Neuronal stem cell (in vitro differentiated cells): ENCODE data around the gene PLCH2.
A peak's percentile ranks its signal among the peaks of the same experiment; 100 is the strongest.

Experiments
- DNase-seq: peaks from one replicate; pipeline ENCODE4 v3.0.0-alpha.2; 2013; ENCODE audit warnings: low spot score
- H2AFZ ChIP-seq: one replicate; pipeline ENCODE4 v1.6.1; 2013; ENCODE audit warnings: mild to moderate bottlenecking, low read length, inconsistent platforms
- H2AK5ac ChIP-seq: 2 replicates; pipeline ENCODE4 v1.6.1; 2013; ENCODE audit warnings: low read depth, mild to moderate bottlenecking, inconsistent platforms, low read length, moderate library complexity, mixed read lengths
- H2BK120ac ChIP-seq: 2 replicates; pipeline ENCODE4 v1.6.1; 2013; ENCODE audit warnings: low read depth, mild to moderate bottlenecking, inconsistent platforms, low read length, moderate library complexity, mixed read lengths
- H2BK12ac ChIP-seq: one replicate; pipeline ENCODE4 v1.6.1; 2013; ENCODE audit warnings: low read length, inconsistent platforms
- H2BK15ac ChIP-seq: 2 replicates; pipeline ENCODE4 v1.6.1; 2013; ENCODE audit warnings: mild to moderate bottlenecking, low read length, inconsistent platforms, mixed read lengths
- H2BK5ac ChIP-seq: one replicate; pipeline ENCODE4 v1.6.1; 2013; ENCODE audit warnings: inconsistent platforms, mild to moderate bottlenecking, low read length, moderate library complexity
- H3K14ac ChIP-seq: one replicate; pipeline ENCODE4 v1.6.1; 2013; ENCODE audit warnings: low read length, inconsistent platforms
- H3K18ac ChIP-seq: 2 replicates; pipeline ENCODE4 v1.6.1; 2013; ENCODE audit warnings: low read length, inconsistent platforms
- H3K23ac ChIP-seq: 2 replicates; pipeline ENCODE4 v1.6.1; 2013; ENCODE audit warnings: low read depth, mild to moderate bottlenecking, mixed read lengths, low read length, inconsistent platforms; ENCODE audit not compliant: poor library complexity
- H3K27ac ChIP-seq: replicated peaks from 3 replicates; pipeline ENCODE4 v1.5.1; 2013; ENCODE audit warnings: low read length, inconsistent platforms
- H3K27me3 ChIP-seq, 3 experiments: 2 replicates each; pipeline ENCODE4 v1.6.1; 2013; ENCODE audit warnings: low read length in 3 of 3, mild to moderate bottlenecking in 2 of 3, inconsistent platforms in 1 of 3, low read depth in 1 of 3, mixed read lengths in 1 of 3, moderate library complexity in 1 of 3; ENCODE audit not compliant: control insufficient read depth in 3 of 3, insufficient read depth in 3 of 3
- H3K36me3 ChIP-seq, 2 donors: replicated peaks in 1 of 2; 2 replicates each; pipeline ENCODE4 v1.6.1; 2013; ENCODE audit warnings: low read length in 2 of 2; ENCODE audit not compliant: control insufficient read depth in 2 of 2, insufficient read depth in 2 of 2
- H3K4ac ChIP-seq: 2 replicates; pipeline ENCODE4 v1.6.1; 2013; ENCODE audit warnings: inconsistent platforms, mild to moderate bottlenecking, low read length, moderate library complexity
- H3K4me1 ChIP-seq, 2 donors: 1 replicate in 1 of 2; 2 replicates in 1 of 2; pipeline ENCODE4 v1.6.1; 2013; ENCODE audit warnings: low read length in 2 of 2, low read depth in 1 of 2; ENCODE audit not compliant: control insufficient read depth in 2 of 2, insufficient read depth in 1 of 2
- H3K4me2 ChIP-seq: one replicate; pipeline ENCODE4 v1.6.1; 2013; ENCODE audit warnings: mild to moderate bottlenecking, low read length, inconsistent platforms; ENCODE audit not compliant: insufficient read depth, poor library complexity, severe bottlenecking
- H3K4me3 ChIP-seq, 2 donors: 2 replicates each; pipeline ENCODE4 v1.5.1; 2013; ENCODE audit warnings: low read length in 2 of 2, mild to moderate bottlenecking in 2 of 2, inconsistent platforms in 1 of 2, moderate library complexity in 1 of 2
- H3K79me1 ChIP-seq: one replicate; pipeline ENCODE4 v1.6.1; 2013; ENCODE audit warnings: low read depth, mild to moderate bottlenecking, inconsistent platforms, low read length, moderate library complexity
- H3K9ac ChIP-seq: one replicate; pipeline ENCODE4 v1.6.1; 2013; ENCODE audit warnings: mild to moderate bottlenecking, low read depth, low read length, inconsistent platforms; ENCODE audit not compliant: poor library complexity
- H3K9me3 ChIP-seq, 2 donors: replicated peaks in 1 of 2; 2 replicates each; pipeline versions ENCODE3 to v1.6.1; 2013; ENCODE audit warnings: low read length in 2 of 2, mild to moderate bottlenecking in 2 of 2, inconsistent platforms in 1 of 2, low read depth in 1 of 2, mixed read lengths in 1 of 2, moderate library complexity in 1 of 2; ENCODE audit not compliant: control insufficient read depth in 2 of 2, insufficient read depth in 1 of 2
- H4K8ac ChIP-seq: one replicate; pipeline ENCODE4 v1.6.1; 2013; ENCODE audit warnings: low read depth, mild to moderate bottlenecking, inconsistent platforms, low read length, moderate library complexity
- H4K91ac ChIP-seq: one replicate; pipeline ENCODE4 v1.6.1; 2013; ENCODE audit warnings: low read length, low read depth, mild to moderate bottlenecking, inconsistent platforms; ENCODE audit not compliant: poor library complexity
- WGBS, 2 donors: extraction: QIAGEN DNeasy Blood & Tissue Kit; methylation state at CpG; one replicate each; pipeline ENCODE4 v1.1.7; 2013; ENCODE audit warnings: missing lambda C conversion rate in 2 of 2, mixed read lengths in 1 of 2; ENCODE audit not compliant: insufficient read length in 2 of 2, insufficient replicate concordance in 1 of 2; ENCODE audit errors: extremely low coverage in 2 of 2; 5-methylcytosine and 5-hydroxymethylcytosine counted together

Gene PLCH2

GRCh38 chr1:2431518-2431917 lies 44.6 kb upstream of the PLCH2 start:
- no peak overlapping the region for H2AFZ ChIP-seq
- H3K27me3 ChIP-seq = peaks cover 0 to 42% (median 2%) of the 10 kb centered on the region in 3 experiments
- no peak overlapping the region for H3K14ac ChIP-seq
- H2BK15ac ChIP-seq = peak overlapping the region; percentile 100
- peaks cover 3 to 5% of the 10 kb centered on the region in 2 donors for H3K9me3 ChIP-seq
- no peak overlapping the region for H4K8ac ChIP-seq
- no peak overlapping the region for H3K4ac ChIP-seq
- H2BK12ac ChIP-seq = peak overlapping the region; percentile 100
- H2BK5ac ChIP-seq = peak overlapping the region; percentile 63
- no peak overlapping the region for H3K4me2 ChIP-seq
- no peaks in the 10 kb centered on the region for H3K36me3 ChIP-seq
- peak overlapping the region; percentile 97 for H2AK5ac ChIP-seq
- DNase-seq = no peak
- H4K91ac ChIP-seq = peak overlapping the region; percentile 19
- H3K4me3 ChIP-seq = no peak overlapping the region
- H3K18ac ChIP-seq = peak overlapping the region; percentile 90
- peak overlapping the region; percentile 87 for H3K23ac ChIP-seq
- no peaks in the 10 kb centered on the region for H3K79me1 ChIP-seq
- WGBS, 2 donors = no CpG with 5 or more reads among the region's 10 CpGs
- H3K9ac ChIP-seq = no peak overlapping the region
- no peak overlapping the region for H2BK120ac ChIP-seq
- peaks cover 26 to 27% of the 10 kb centered on the region in 2 donors for H3K4me1 ChIP-seq
- H3K27ac ChIP-seq = no peak overlapping the region

- H3K9ac ChIP-seq = peak overlapping the region; percentile 70
- no peak overlapping the region for H4K91ac ChIP-seq
- no CpG with 5 or more reads among the region's 16 CpGs for WGBS, 2 donors
- H2AFZ ChIP-seq = peak overlapping the region; percentile 72
- no peak for DNase-seq
- H3K4me3 ChIP-seq = no peak overlapping the region
- H3K27me3 ChIP-seq = peaks cover 0 to 47% (median 2%) of the 10 kb centered on the region in 3 experiments
- peaks cover 3 to 5% of the 10 kb centered on the region in 2 donors for H3K9me3 ChIP-seq
- no peak overlapping the region for H4K8ac ChIP-seq
- H2BK15ac ChIP-seq = peak overlapping the region; percentile 100
- H3K36me3 ChIP-seq = no peaks in the 10 kb centered on the region
- peak overlapping the region; percentile 76 for H3K4ac ChIP-seq
- H3K14ac ChIP-seq = peak overlapping the region; percentile 56
- H3K4me1 ChIP-seq = peaks cover 22 to 24% of the 10 kb centered on the region in 2 donors
- peak overlapping the region; percentile 100 for H2BK12ac ChIP-seq
- no peaks in the 10 kb centered on the region for H3K79me1 ChIP-seq
- peak overlapping the region; percentile 98 for H2BK5ac ChIP-seq
- no peak overlapping the region for H3K27ac ChIP-seq
- H3K23ac ChIP-seq = peak overlapping the region; percentile 89
- peak overlapping the region; percentile 87 for H2BK120ac ChIP-seq
- peak overlapping the region; percentile 98 for H2AK5ac ChIP-seq
- peak overlapping the region; percentile 19 for H3K4me2 ChIP-seq
- peak overlapping the region; percentile 85 for H3K18ac ChIP-seq
Measured at GRCh38 chr1:2432441-2432844, 43.6 kb upstream of the PLCH2 start.

GRCh38 chr1:2433196-2433595 lies 42.9 kb upstream of the PLCH2 start:
- Histone ChIP-seq H4K8ac (no peak overlapping the region), H2BK15ac (peak overlapping the region; percentile 100), H3K18ac (peak overlapping the region; percentile 85), H3K4ac (no peak overlapping the region), H4K91ac (no peak overlapping the region), H3K23ac (peak overlapping the region; percentile 89), H2BK5ac (peak overlapping the region; percentile 98), H2BK12ac (peak overlapping the region; percentile 100), H3K4me3 (no peak overlapping the region), H3K4me2 (no peak overlapping the region), H3K4me1 (peaks cover 22 to 24% of the 10 kb centered on the region in 2 donors), H3K79me1 (no peaks in the 10 kb centered on the region), H3K36me3 (no peaks in the 10 kb centered on the region), H2AFZ (no peak overlapping the region), H3K27ac (no peak overlapping the region), H3K27me3 (peaks cover 0 to 54% (median 0%) of the 10 kb centered on the region in 3 experiments), H3K9me3 (peaks cover 3 to 5% of the 10 kb centered on the region in 2 donors), H3K9ac (no peak overlapping the region), H3K14ac (peak overlapping the region; percentile 89), H2BK120ac (peak overlapping the region; percentile 87), H2AK5ac (peak overlapping the region; percentile 98)
- DNase-seq = no peak
- no CpG with 5 or more reads among the region's 13 CpGs for WGBS, 2 donors

GRCh38 chr1:2433936-2434655 lies 42.0 kb upstream of the PLCH2 start:
- H3K9me3 ChIP-seq = peaks cover 3 to 5% of the 10 kb centered on the region in 2 donors
- no peak overlapping the region for H3K4me3 ChIP-seq
- H2BK120ac ChIP-seq = no peak overlapping the region
- no peak overlapping the region for H2BK12ac ChIP-seq
- H3K4me1 ChIP-seq = peaks cover 22 to 24% of the 10 kb centered on the region in 2 donors
- H4K91ac ChIP-seq = peak overlapping the region; percentile 53
- no peaks in the 10 kb centered on the region for H3K36me3 ChIP-seq
- no peak overlapping the region for H2AFZ ChIP-seq
- no peaks in the 10 kb centered on the region for H3K79me1 ChIP-seq
- peak overlapping the region; percentile 66 for H2BK5ac ChIP-seq
- no peak for DNase-seq
- no peak overlapping the region for H4K8ac ChIP-seq
- H3K18ac ChIP-seq = peak overlapping the region; percentile 89
- peak overlapping the region; percentile 92 for H2BK15ac ChIP-seq
- H2AK5ac ChIP-seq = peak overlapping the region; percentile 90
- H3K23ac ChIP-seq = peak overlapping the region; percentile 80
- no peak overlapping the region for H3K14ac ChIP-seq
- H3K9ac ChIP-seq = no peak overlapping the region
- no peak overlapping the region for H3K27ac ChIP-seq
- H3K4ac ChIP-seq = no peak overlapping the region
- WGBS, 2 donors = no CpG with 5 or more reads among the region's 34 CpGs
- H3K27me3 ChIP-seq = peaks cover 0 to 61% (median 0%) of the 10 kb centered on the region in 3 experiments
- no peak overlapping the region for H3K4me2 ChIP-seq
